Colonic mucosa (tissue), 4 donors: Measurements from ENCODE around the gene BTG2. TPM values are rescaled to one million over a fixed set of nuclear protein-coding genes. Genes with fewer than 3 reads are reported as not detected.

Source experiments
- DNase-seq: peaks from one replicate; pipeline ENCODE4 v3.0.0-alpha.2; 2020
- H3K27ac ChIP-seq: fragments of 200-600 bp; one replicate; pipeline ENCODE4 v1.8.0; 2021
- H3K27me3 ChIP-seq: fragments of 200-600 bp; one replicate; pipeline ENCODE4 v1.8.0; 2021
- H3K36me3 ChIP-seq: fragments of 200-600 bp; one replicate; pipeline ENCODE4 v1.8.0; 2021
- H3K4me1 ChIP-seq: fragments of 200-600 bp; one replicate; pipeline ENCODE4 v1.8.0; 2021; ENCODE audit warnings: mild to moderate bottlenecking
- H3K4me3 ChIP-seq: fragments of 200-600 bp; one replicate; pipeline ENCODE4 v1.8.0; 2021
- H3K9ac ChIP-seq, 2 donors: one replicate each; pipeline ENCODE4 v1.7.0; 2013; ENCODE audit warnings: control low read depth in 2 of 2, low read depth in 2 of 2, low read length in 2 of 2
- H3K9me3 ChIP-seq: fragments of 200-600 bp; one replicate; pipeline ENCODE4 v1.8.0; 2021
- CTCF ChIP-seq: fragments of 200-600 bp; IDR thresholded peaks from one replicate; pipeline ENCODE4 v1.8.0; 2022; ENCODE audit warnings: antibody characterized with exemption, mild to moderate bottlenecking
- intact Hi-C: fragments of 100-400 bp; cut with DNase I; formaldehyde crosslinking; loops from one replicate; pipeline ENCODE4 v1.14.1; 2022
- total RNA-seq, 2 donors: library from RNA; stranded (reverse); fragmentation: NEBNext Ultra II Directional in 1 of 2; extraction: Animal tissue kit (Norgen Biotek cat#: 25700) in 1 of 2; gene quantifications; one replicate each; pipeline ENCODE4 v1.2.1, GENCODE V29; 2021
- donor health status: healthy.
- donor health status: DM: no; HTN: no; CAD: no.
- donor health status: DM: no; HTN: no; CAD: no.

BTG2 gene
- total RNA-seq, 2 donors from 2014 or later: 66.4 to 88.0 TPM

DNA sequence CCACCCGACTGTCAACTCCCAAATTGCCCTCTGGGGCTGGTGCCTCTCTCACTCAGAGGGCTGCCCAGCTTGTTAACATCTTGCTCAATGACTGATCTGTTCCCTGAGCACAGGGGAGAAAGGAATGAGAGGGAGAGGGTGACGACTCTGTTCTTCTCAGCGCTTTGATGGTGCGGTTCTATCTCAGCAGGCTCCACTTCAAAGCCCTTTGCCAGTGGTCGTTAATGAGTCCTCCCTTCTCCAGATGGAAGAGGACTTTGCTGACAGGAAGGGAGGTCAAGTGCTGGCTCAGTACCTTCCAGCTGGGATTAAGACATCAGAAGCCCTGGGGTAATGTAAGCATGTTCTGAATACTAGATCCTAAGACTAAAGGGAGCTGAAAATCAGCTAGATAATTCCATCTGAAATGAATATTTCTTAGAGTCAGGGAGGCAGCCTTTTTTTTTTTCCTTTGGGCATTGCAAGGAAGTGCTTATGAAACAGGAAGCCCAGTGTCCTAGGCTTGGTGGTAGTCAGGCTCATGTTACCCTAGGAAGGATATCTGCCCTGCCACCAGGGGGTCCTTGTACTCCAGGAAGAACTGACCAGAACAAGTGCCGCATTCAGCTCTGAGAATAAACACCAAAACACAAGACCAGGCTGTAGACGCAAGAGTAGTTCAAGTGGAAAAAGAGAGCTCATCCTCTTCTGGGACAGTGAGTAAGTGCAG, 40.9 kb downstream of the BTG2 start:
- H3K27ac ChIP-seq: no peak overlapping the region
- no peak overlapping the region for H3K4me3 ChIP-seq
- no peak for TF ChIP-seq CTCF
- no peak for DNase-seq
- no peaks in the 10 kb centered on the region for H3K9me3 ChIP-seq
- no peaks in the 10 kb centered on the region for H3K4me1 ChIP-seq
- no peaks in the 10 kb centered on the region for H3K36me3 ChIP-seq
- intact Hi-C loops: no loop called here
- no peak overlapping the region for H3K9ac ChIP-seq
- H3K27me3 ChIP-seq: no peaks in the 10 kb centered on the region

DNA sequence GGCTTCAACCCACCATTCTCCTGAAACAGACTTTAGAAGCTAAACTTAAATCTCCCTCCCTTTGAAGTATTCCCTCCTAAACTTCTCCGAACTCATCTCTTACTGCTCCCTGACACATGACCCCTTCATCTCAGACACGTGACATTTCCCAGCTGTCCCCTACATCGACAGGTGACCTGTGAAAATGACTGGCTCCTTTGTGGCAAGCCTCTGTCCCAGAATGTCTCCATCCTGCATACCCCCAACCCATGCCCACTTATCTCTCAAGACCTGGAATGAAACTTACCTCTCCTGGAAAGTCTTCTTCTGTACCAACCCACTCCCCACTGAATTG, 41.4 kb downstream of the BTG2 start:
- Histone ChIP-seq H3K27me3 (no peaks in the 10 kb centered on the region), H3K9me3 (no peaks in the 10 kb centered on the region), H3K4me1 (no peaks in the 10 kb centered on the region), H3K9ac (no peak overlapping the region), H3K4me3 (no peak overlapping the region), H3K36me3 (no peaks in the 10 kb centered on the region), H3K27ac (no peak overlapping the region)
- DNase-seq: no peak
- no peak for TF ChIP-seq CTCF
- intact Hi-C loops: no loop called here

- Histone ChIP-seq H3K4me1 (no peaks in the 10 kb centered on the region), H3K9ac (no peak overlapping the region), H3K4me3 (no peak overlapping the region), H3K27ac (no peak overlapping the region), H3K9me3 (no peaks in the 10 kb centered on the region), H3K36me3 (no peaks in the 10 kb centered on the region), H3K27me3 (no peaks in the 10 kb centered on the region)
- intact Hi-C loops: no loop called here
- no peak for DNase-seq
- TF ChIP-seq CTCF: no peak
These were observed 43.8 kb downstream of the BTG2 start for GRCh38 chr1:203349166-203349565.

DNA sequence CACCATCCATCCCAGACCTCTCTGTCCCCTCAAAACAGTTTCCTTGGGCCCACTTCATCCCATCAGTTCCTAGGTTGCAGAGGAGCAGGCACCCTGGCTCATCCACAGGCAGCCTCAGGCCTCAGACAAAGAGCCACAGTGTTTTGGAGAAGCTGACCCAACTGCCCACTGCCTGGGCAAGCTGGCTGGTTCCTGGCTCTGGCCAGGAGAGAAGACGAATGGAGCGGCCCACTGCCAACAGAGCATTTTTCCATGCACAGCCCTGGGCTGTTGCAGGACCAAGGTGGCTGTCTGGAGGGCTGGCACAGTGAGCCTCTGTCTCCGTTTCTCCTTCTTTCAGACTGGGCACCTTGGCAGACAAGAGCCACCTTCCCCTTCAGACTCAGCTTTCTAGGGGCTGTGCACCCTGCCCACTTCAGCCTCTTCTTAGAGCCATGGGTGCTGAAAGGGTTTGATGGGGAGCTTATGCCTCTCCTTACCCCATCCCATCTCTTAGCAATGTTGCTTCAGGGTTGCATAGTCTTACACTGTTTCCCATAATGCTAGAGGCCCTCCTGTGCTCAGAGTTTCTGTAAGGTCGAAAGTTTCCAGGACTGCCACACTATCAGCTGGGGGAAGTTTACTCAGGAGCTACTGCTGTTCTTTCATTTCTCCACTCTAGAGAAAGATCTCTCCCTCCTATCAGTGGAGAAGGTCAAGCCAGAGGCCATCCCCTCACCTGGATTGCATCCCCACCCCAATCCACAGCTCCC, 44.6 kb downstream of the BTG2 start:
- H3K9me3 ChIP-seq: no peaks in the 10 kb centered on the region
- H3K4me3 ChIP-seq: no peak overlapping the region
- no peak for DNase-seq
- H3K36me3 ChIP-seq: no peaks in the 10 kb centered on the region
- no peaks in the 10 kb centered on the region for H3K27me3 ChIP-seq
- no peak overlapping the region for H3K27ac ChIP-seq
- H3K4me1 ChIP-seq: no peaks in the 10 kb centered on the region
- intact Hi-C loops: loop anchor here (10.0 kb wide), 1 partner anchor 355 kb away; no protein-coding TSS in a partner anchor
- no peak overlapping the region for H3K9ac ChIP-seq
- no peak for TF ChIP-seq CTCF

DNA sequence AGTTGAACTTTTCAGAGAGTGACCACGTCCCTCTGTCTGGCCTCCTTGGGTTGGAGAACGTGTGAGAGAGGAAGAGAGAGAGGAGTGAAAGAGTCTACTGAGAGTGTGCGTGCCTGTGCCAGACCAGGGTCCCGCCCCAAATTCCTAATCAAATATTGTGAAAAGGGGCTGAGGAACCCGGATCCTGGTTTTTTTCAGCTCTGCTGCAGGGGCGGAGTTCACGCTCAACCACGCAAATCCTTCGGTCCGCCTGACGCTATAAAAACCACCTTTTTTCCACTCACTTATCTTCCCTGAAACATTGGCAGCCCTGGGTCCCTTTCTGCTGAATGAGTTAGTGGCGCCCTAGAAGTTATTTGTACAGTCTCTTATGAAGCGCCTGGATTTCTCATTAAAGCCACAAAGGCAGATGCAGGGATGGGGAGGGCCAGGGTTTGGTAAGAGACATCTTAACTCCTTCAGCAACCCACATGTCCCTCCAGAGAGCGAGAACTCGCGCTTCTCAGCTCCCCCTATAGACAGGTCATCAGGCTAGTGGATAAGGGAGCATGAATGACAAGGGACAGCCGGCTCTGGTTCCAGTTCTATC, 45.8 kb downstream of the BTG2 start, which contains the start of gene FMOD:
TSS of gene FMOD (minus strand) at position 86 of the 589 bp plus-strand sequence. CDS start 2,852 bp downstream, outside the sequence.
- Histone ChIP-seq H3K4me3 (no peak within 1 kb of the TSS), H3K9ac (peak within 1 kb of the TSS; percentile 30 to 66), H3K9me3 (no peaks in the 10 kb centered on the region), H3K27ac (peak within 1 kb of the TSS; percentile 22), H3K4me1 (no peaks in the 10 kb centered on the region), H3K27me3 (no peaks in the 10 kb centered on the region), H3K36me3 (no peaks in the 10 kb centered on the region)
- peak; percentile 66 for DNase-seq
- intact Hi-C loops: loop anchor here (10.0 kb wide), 1 partner anchor 354 kb away; no protein-coding TSS in a partner anchor
- TF ChIP-seq CTCF: no peak
